ENCODE measurements around the gene DCAF5.

The DCAF5 gene

DNA sequence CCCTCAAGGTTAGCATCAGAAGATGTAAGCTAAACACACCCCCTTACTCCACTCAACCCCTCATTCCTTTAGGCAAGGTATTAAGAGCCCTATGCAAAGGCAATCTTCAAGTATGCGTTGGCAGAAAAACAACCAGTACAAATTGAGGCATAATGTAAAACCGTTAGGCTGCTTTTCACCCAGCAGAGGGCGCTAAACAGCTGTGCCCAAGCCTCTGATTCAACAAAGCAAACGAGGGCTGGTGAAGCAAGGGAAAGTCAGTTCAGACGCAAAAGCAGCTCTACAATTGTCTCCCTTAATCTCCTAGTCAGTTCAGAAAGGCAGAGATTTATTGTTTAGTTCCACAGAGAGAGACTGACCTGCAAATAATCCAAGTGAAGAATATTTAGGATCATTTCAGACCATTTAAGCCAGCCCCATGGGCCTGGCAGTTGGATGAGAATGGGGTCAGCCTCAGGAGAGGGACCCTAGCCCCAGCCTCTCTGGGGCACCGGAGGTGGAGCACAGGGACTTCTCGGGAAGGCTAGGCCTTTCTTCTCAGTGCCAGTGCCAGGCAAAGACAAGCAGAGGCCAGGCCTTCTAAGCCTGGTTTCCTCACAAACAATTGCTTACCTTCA lies 23.5 kb downstream of the DCAF5 start:
- DNase-seq, result peak; percentile 53
- H3F3A ChIP-seq (ENCODE audit: insufficient read depth, low read length), result no peaks in the 10 kb centered on the region
- no peak overlapping the region for H3K9ac ChIP-seq (ENCODE audit: low read length)
- TF ChIP-seq, protein P1, sequence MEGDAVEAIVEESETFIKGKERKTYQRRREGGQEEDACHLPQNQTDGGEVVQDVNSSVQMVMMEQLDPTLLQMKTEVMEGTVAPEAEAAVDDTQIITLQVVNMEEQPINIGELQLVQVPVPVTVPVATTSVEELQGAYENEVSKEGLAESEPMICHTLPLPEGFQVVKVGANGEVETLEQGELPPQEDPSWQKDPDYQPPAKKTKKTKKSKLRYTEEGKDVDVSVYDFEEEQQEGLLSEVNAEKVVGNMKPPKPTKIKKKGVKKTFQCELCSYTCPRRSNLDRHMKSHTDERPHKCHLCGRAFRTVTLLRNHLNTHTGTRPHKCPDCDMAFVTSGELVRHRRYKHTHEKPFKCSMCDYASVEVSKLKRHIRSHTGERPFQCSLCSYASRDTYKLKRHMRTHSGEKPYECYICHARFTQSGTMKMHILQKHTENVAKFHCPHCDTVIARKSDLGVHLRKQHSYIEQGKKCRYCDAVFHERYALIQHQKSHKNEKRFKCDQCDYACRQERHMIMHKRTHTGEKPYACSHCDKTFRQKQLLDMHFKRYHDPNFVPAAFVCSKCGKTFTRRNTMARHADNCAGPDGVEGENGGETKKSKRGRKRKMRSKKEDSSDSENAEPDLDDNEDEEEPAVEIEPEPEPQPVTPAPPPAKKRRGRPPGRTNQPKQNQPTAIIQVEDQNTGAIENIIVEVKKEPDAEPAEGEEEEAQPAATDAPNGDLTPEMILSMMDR (IDR thresholded peaks at IDR 0.05; ENCODE audit: low read length), result peak; percentile 71
- TF ChIP-seq EZH2 (optimal IDR thresholded peaks at IDR 0.05; ENCODE audit: low read depth, low read length), result no peak
- no peaks in the 10 kb centered on the region; the same call in 1 of the 2 replicates for H3K4me1 ChIP-seq (ENCODE audit: low read length)
- no peak overlapping the region for H2AFZ ChIP-seq (ENCODE audit: low read length)
- H3K9me3 ChIP-seq (replicated peaks; ENCODE audit: insufficient read depth, low read length), result no peaks in the 10 kb centered on the region
- no peaks in the 10 kb centered on the region for H3K27me3 ChIP-seq (replicated peaks; ENCODE audit: insufficient read depth, low read length)
- no peaks in the 10 kb centered on the region for H3K36me3 ChIP-seq (replicated peaks; ENCODE audit: insufficient read depth, low read length)
- peaks cover 60% of the 10 kb centered on the region for H3K79me2 ChIP-seq (ENCODE audit: low read length)
- no peak overlapping the region for H3K4me2 ChIP-seq (ENCODE audit: low read depth, low read length)
- H3K27ac ChIP-seq (ENCODE audit: low read length), result no peak overlapping the region
- no peak overlapping the region for H3K4me3 ChIP-seq (ENCODE audit: low read length)
- H4K20me1 ChIP-seq (ENCODE audit: insufficient read depth, low read length), result no peaks in the 10 kb centered on the region
- H3K9me2 ChIP-seq (replicated peaks; ENCODE audit: insufficient read depth, low read length), result no peaks in the 10 kb centered on the region

DNA sequence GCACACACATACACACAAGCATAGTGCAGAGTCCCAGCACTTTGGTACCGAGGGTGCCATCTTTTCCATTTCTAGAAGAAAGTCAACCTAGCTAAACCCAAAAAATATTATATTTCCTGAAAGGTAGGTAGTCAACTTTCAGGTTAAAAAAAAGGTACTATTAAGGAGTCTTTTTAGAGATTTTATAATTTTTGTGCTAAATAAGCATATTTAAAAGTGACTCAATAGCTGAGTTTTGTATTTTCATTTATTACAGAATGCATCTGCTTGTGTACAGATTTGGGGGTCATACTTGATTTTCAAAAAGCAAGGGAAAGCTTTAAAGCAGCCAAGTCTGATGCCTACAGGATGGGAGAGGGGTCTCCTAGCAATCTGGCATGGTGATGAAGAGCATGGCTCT lies 34.6 kb downstream of the DCAF5 start:
- H3K27ac ChIP-seq (ENCODE audit: low read length), result no peak overlapping the region
- H3K4me1 ChIP-seq (ENCODE audit: low read length), result no peaks in the 10 kb centered on the region
- no peaks in the 10 kb centered on the region for H3K9me3 ChIP-seq (replicated peaks; ENCODE audit: insufficient read depth, low read length)
- TF ChIP-seq EZH2 (optimal IDR thresholded peaks at IDR 0.05; ENCODE audit: low read depth, low read length) (no peak), EZH2phosphoT487 (IDR thresholded peaks at IDR 0.05; ENCODE audit: low read length) (no peak)
- TF ChIP-seq, protein P1 (IDR thresholded peaks at IDR 0.05; ENCODE audit: low read length), result no peak
- H3K79me2 ChIP-seq (ENCODE audit: low read length), result 0 out of 2 replicates have a peak, but pooled peaks cover 4% of the 10 kb centered on the region
- H3K9ac ChIP-seq (ENCODE audit: low read length), result no peak overlapping the region
- no peaks in the 10 kb centered on the region for H3K9me2 ChIP-seq (replicated peaks; ENCODE audit: insufficient read depth, low read length)
- H3F3A ChIP-seq (ENCODE audit: insufficient read depth, low read length), result no peaks in the 10 kb centered on the region
- H3K36me3 ChIP-seq (replicated peaks; ENCODE audit: insufficient read depth, low read length), result no peaks in the 10 kb centered on the region
- no peaks in the 10 kb centered on the region for H3K27me3 ChIP-seq (replicated peaks; ENCODE audit: insufficient read depth, low read length)
- no peak for DNase-seq
- H4K20me1 ChIP-seq (ENCODE audit: insufficient read depth, low read length), result no peaks in the 10 kb centered on the region
- no peak overlapping the region for H3K4me3 ChIP-seq (ENCODE audit: low read length)
- no peak overlapping the region for H3K4me2 ChIP-seq (ENCODE audit: low read depth, low read length)
- H2AFZ ChIP-seq (ENCODE audit: low read length), result no peak overlapping the region

DNA sequence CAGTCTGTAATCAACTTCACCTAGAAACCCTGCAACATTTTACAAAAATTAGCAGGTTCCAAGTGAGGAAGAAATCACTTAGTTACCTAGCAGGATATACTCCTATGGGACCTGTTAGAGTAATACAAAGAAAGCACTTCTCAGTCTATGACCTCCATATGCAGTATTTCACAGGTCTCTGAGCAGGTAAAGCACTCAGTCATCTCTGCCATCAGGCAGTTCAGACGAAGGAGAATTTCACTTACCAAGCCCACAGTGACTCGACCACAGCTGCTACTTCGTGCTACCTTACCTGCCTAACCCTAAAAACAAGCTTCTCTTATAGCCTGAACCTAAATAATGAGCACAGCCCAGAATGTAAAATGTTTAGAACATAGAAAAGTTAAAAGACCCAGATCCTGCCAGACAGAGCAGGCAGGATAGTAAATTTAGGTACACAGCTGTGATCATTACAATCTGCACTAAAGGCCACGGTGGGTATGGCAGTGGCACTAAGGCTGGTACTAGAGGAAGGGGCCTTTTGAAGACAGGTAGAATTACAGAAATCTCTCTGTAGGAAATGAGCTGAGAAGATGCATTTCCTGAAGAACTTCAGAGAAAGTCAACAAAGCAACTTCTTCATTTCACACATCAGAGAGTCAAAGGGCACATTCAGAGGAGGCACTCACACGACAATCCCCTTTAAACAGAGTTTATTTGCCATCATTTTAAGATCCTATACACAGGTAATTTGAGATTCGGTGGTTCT lies 35.7 kb downstream of the DCAF5 start:
- H3K4me2 ChIP-seq (ENCODE audit: low read depth, low read length), result no peak overlapping the region
- H3K79me2 ChIP-seq (ENCODE audit: low read length), result no peaks in the 10 kb centered on the region
- H4K20me1 ChIP-seq (ENCODE audit: insufficient read depth, low read length), result no peaks in the 10 kb centered on the region
- H3K36me3 ChIP-seq (replicated peaks; ENCODE audit: insufficient read depth, low read length), result no peaks in the 10 kb centered on the region
- H3K27me3 ChIP-seq (replicated peaks; ENCODE audit: insufficient read depth, low read length), result no peaks in the 10 kb centered on the region
- no peak for TF ChIP-seq EZH2 (optimal IDR thresholded peaks at IDR 0.05; ENCODE audit: low read depth, low read length)
- TF ChIP-seq EZH2phosphoT487 (IDR thresholded peaks at IDR 0.05; ENCODE audit: low read length), result no peak
- TF ChIP-seq, protein P1 (IDR thresholded peaks at IDR 0.05; ENCODE audit: low read length), result no peak
- no peak overlapping the region for H3K27ac ChIP-seq (ENCODE audit: low read length)
- H3K4me3 ChIP-seq (ENCODE audit: low read length), result no peak overlapping the region
- no peaks in the 10 kb centered on the region for H3K4me1 ChIP-seq (ENCODE audit: low read length)
- H2AFZ ChIP-seq (ENCODE audit: low read length), result no peak overlapping the region
- no peak overlapping the region for H3K9ac ChIP-seq (ENCODE audit: low read length)
- no peaks in the 10 kb centered on the region for H3K9me3 ChIP-seq (replicated peaks; ENCODE audit: insufficient read depth, low read length)
- H3F3A ChIP-seq (ENCODE audit: insufficient read depth, low read length), result no peaks in the 10 kb centered on the region
- no peaks in the 10 kb centered on the region for H3K9me2 ChIP-seq (replicated peaks; ENCODE audit: insufficient read depth, low read length)
- no peak for DNase-seq

All from MM.1S (cell line).